Stomach smooth muscle (tissue), 2 donors: ENCODE measurements around the gene RBM48.
A peak's percentile ranks its signal among the peaks of the same experiment; 100 is the strongest.
"Not testable (repeated sequence)": the region's sequence is repeated elsewhere in the genome, so short reads cannot be mapped to it uniquely, and the experiment has no call there.

Experiments
- H3K27ac ChIP-seq: one replicate; pipeline ENCODE4 v1.7.0; 2013; ENCODE audit warnings: mild to moderate bottlenecking, low read length, inconsistent platforms
- H3K27me3 ChIP-seq, 2 donors: one replicate each; pipeline ENCODE4 v1.7.0; 2013; ENCODE audit warnings: low read length in 2 of 2; ENCODE audit not compliant: insufficient read depth in 2 of 2, control insufficient read depth in 1 of 2
- H3K36me3 ChIP-seq, 2 donors: one replicate each; pipeline ENCODE4 v1.7.0; 2013; ENCODE audit warnings: low read length in 2 of 2; ENCODE audit not compliant: control insufficient read depth in 2 of 2, insufficient read depth in 2 of 2
- H3K4me1 ChIP-seq: one replicate; pipeline ENCODE4 v1.7.0; 2013; ENCODE audit warnings: low read length; ENCODE audit not compliant: control insufficient read depth, insufficient read depth
- H3K4me3 ChIP-seq, 2 donors: one replicate each; pipeline ENCODE4 v1.7.0; 2013; ENCODE audit warnings: low read length in 2 of 2
- H3K9ac ChIP-seq, 2 donors: one replicate each; pipeline ENCODE4 v1.7.0; 2013; ENCODE audit warnings: low read length in 2 of 2, mild to moderate bottlenecking in 1 of 2
- H3K9me3 ChIP-seq, 2 donors: one replicate each; pipeline ENCODE4 v1.7.0; 2013; ENCODE audit warnings: low read length in 2 of 2; ENCODE audit not compliant: control insufficient read depth in 2 of 2
- donor health status: healthy.
- donor health status: Pancreatic carcinoma.

RBM48 gene

DNA sequence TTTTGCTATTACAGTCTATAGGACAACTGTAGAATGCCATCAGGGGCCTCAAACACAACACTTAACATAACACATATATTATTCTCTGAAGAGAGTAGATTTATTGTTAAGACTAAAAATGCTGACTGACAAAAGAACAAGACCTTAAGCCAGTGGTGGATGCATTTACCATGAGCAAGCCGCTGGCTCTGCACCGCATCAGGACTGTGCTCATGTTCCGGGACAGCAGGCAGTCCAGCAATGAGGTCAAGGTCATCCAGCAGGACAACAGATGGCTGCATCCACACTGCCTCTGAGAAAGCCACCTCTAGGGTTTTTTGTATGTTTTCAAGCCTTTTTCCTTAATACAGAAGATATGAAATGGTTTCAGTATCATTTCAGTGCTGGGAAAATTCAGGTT, 24.0 kb upstream of the RBM48 start:
- H3K4me3 ChIP-seq = no peak overlapping the region
- no peaks in the 10 kb centered on the region for H3K9me3 ChIP-seq
- no peak overlapping the region for H3K9ac ChIP-seq
- H3K27ac ChIP-seq = no peak overlapping the region
- H3K4me1 ChIP-seq = no peaks in the 10 kb centered on the region
- peaks cover 22 to 41% of the 10 kb centered on the region in 2 donors for H3K36me3 ChIP-seq
- no peaks in the 10 kb centered on the region for H3K27me3 ChIP-seq

DNA sequence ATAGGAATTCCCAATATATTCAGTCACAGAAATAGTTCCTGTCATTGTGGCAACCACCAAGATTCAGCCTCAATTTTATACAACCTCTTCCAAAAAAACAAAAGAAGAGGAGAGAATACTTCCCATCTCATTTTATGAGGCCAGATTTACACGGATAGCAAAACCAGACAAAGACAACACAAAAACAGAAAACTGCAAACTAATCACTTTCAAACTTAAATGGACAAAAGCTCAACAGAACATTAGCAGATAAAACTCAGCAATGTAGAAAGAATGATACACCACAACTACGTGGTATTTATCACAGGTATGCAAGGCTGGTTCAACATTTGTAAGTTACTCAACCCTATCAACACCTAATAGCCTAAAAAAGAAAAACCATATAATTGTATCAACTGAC, 22.2 kb upstream of the RBM48 start:
- Histone ChIP-seq H3K9ac (no peak overlapping the region), H3K36me3 (peaks cover 10 to 28% of the 10 kb centered on the region in 2 donors)

DNA sequence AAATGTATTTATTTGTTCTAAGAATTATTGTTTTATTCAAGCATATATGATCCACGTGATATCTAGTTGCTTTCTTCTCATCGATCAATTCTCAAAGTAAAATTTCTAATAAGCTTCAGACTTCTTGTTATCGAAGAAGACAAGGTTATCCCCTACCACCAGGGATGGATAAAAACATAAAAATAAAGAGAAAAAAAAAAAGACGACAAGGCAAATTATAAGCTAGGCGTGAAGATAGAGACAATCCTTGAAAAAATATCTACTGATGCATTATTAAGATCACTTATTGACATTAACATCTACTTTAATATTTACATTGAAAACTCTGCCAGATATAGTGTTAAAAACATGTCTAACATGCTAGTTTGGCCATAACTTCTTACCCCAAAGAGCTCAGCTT, 19.6 kb upstream of the RBM48 start:
- no peak overlapping the region for H3K27ac ChIP-seq
- no peaks in the 10 kb centered on the region for H3K27me3 ChIP-seq
- H3K36me3 ChIP-seq = peaks cover 10 to 23% of the 10 kb centered on the region in 2 donors
- no peak overlapping the region for H3K9ac ChIP-seq
- no peaks in the 10 kb centered on the region for H3K9me3 ChIP-seq
- H3K4me1 ChIP-seq = no peaks in the 10 kb centered on the region
- H3K4me3 ChIP-seq = no peak overlapping the region

More for the DNA sequence above, 22.2 kb upstream of the RBM48 start:
- Histone ChIP-seq H3K4me3 (no peak overlapping the region), H3K27me3 (no peaks in the 10 kb centered on the region), H3K4me1 (no peaks in the 10 kb centered on the region), H3K9me3 (no peaks in the 10 kb centered on the region), H3K27ac (no peak overlapping the region)

- no peaks in the 10 kb centered on the region for H3K9me3 ChIP-seq
- no peak overlapping the region for H3K9ac ChIP-seq
- peaks cover 13 to 16% of the 10 kb centered on the region in 2 donors for H3K36me3 ChIP-seq
- H3K27ac ChIP-seq = no peak overlapping the region
- H3K27me3 ChIP-seq = no peaks in the 10 kb centered on the region
- H3K4me3 ChIP-seq = no peak overlapping the region
- H3K4me1 ChIP-seq = no peaks in the 10 kb centered on the region
Measured at GRCh38 chr7:92513167-92513902, 15.3 kb upstream of the RBM48 start.

DNA sequence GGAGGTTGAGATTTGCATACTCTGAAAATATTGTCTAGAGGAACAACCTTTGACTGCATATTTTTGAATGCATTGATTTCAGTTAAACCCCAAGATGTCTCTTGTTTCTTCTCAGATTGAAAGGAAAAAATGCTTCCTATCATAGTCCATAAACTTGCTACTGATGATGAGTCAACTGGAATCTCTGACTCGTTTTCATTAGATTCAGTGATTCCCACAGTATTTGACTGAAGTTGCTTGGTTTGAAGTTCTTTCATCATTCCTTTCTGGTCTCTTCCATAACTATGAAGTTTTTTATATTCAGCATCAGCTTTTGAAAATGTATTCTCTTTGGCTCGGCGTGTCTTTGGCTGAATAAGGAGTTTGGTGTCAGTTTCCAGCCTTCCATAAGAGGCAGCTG, 11.0 kb upstream of the RBM48 start:
- no peak overlapping the region for H3K4me3 ChIP-seq
- no peak overlapping the region for H3K9ac ChIP-seq
- H3K36me3 ChIP-seq = peaks cover 13 to 16% of the 10 kb centered on the region in 2 donors
- no peaks in the 10 kb centered on the region for H3K9me3 ChIP-seq
- no peaks in the 10 kb centered on the region for H3K4me1 ChIP-seq
- H3K27ac ChIP-seq = no peak overlapping the region
- H3K27me3 ChIP-seq = no peaks in the 10 kb centered on the region

- H3K36me3 ChIP-seq = peaks cover 11 to 16% of the 10 kb centered on the region in 2 donors
- H3K4me3 ChIP-seq = no peak overlapping the region
- no peak overlapping the region for H3K27ac ChIP-seq
- no peak overlapping the region for H3K9ac ChIP-seq
- H3K9me3 ChIP-seq = no peaks in the 10 kb centered on the region
- no peaks in the 10 kb centered on the region for H3K27me3 ChIP-seq
- H3K4me1 ChIP-seq = no peaks in the 10 kb centered on the region
Measured at GRCh38 chr7:92520024-92520423, 8.6 kb upstream of the RBM48 start.

DNA sequence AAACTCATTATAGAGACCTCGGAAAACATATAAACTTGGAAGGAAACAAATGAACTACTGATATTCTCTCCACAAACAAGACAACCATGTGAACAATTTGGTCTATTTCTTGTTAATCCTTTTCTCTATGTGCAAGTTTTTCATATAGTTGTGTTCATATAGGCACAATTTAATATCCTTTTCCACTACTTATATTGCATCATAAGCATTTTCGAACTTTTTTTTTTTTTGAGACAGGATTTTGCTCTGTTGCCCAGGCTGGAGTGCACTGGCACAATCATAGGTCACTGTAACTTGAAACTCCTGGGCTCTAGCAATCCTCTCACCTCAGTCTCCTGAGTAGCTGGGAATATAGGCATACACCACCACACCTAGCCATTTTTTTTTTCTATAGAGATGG, 5.5 kb upstream of the RBM48 start:
- no peaks in the 10 kb centered on the region for H3K9me3 ChIP-seq
- H3K27me3 ChIP-seq = no peaks in the 10 kb centered on the region
- no peak overlapping the region for H3K27ac ChIP-seq
- H3K36me3 ChIP-seq = peaks cover 0 to 6% of the 10 kb centered on the region in 2 donors
- H3K4me3 ChIP-seq = no peak overlapping the region
- H3K9ac ChIP-seq = no peak overlapping the region
- H3K4me1 ChIP-seq = peaks cover 7% of the 10 kb centered on the region

GRCh38 chr7:92527300-92528187, 1.1 kb upstream of the RBM48 start:
- no peaks in the 10 kb centered on the region for H3K9me3 ChIP-seq
- H3K4me3 ChIP-seq = peak overlapping the region; percentile 83 to 88
- peaks cover 9% of the 10 kb centered on the region for H3K4me1 ChIP-seq
- peak overlapping the region; percentile 86 to 90 for H3K9ac ChIP-seq
- H3K36me3 ChIP-seq = peaks cover 6 to 13% of the 10 kb centered on the region in 2 donors
- H3K27me3 ChIP-seq = no peaks in the 10 kb centered on the region
- peak overlapping the region; percentile 77 for H3K27ac ChIP-seq

DNA sequence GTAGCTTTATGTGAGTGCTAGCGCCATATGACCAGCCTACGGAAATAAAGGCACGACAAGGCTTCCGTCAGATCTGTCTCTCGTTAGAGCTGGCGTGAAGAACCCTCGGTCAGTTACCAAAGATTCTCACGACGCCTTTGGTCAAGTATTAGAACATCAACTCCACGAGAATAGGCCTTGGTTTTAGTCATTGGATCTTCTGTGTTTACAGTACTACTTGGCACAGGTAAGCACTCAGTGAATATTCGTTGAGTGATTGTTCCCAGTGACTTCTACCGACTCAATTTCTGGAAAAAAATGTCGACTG, 316 bp downstream of the RBM48 start:
- no peaks in the 10 kb centered on the region for H3K27me3 ChIP-seq
- H3K4me3 ChIP-seq = peak overlapping the region; percentile 97
- peaks cover 16 to 23% of the 10 kb centered on the region in 2 donors for H3K36me3 ChIP-seq
- peak overlapping the region; percentile 84 to 97 for H3K9ac ChIP-seq
- peak overlapping the region; percentile 86 for H3K27ac ChIP-seq
- H3K4me1 ChIP-seq = peaks cover 9% of the 10 kb centered on the region
- no peaks in the 10 kb centered on the region for H3K9me3 ChIP-seq

DNA sequence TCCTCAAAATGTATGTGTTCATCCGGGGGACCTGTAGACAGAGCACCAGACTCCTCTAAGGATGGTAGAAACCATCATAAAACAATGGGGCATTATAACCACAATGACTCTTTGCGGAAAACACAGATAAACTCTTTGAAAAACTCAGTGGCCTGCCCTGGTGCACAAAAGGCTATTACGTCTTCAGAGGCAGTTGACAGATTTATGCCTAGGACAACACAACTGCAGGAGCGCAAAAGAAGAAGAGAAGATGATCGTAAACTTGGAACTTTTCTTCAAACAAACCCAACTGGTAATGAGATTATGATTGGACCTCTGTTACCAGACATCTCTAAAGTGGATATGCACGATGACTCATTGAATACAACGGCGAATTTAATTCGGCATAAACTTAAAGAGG, 6.0 kb downstream of the RBM48 start:
- peaks cover 46 to 50% of the 10 kb centered on the region in 2 donors for H3K36me3 ChIP-seq

GRCh38 chr7:92543542-92543941, 14.9 kb downstream of the RBM48 start:
- not testable (repeated sequence) for H3K27ac ChIP-seq, H3K9me3 ChIP-seq, H3K27me3 ChIP-seq, H3K9ac ChIP-seq, H3K4me3 ChIP-seq, H3K4me1 ChIP-seq, H3K36me3 ChIP-seq

More for the DNA sequence above, 6.0 kb downstream of the RBM48 start:
- no peaks in the 10 kb centered on the region for H3K9me3 ChIP-seq
- H3K9ac ChIP-seq = no peak overlapping the region
- H3K4me3 ChIP-seq = no peak overlapping the region
- H3K4me1 ChIP-seq = peaks cover 2% of the 10 kb centered on the region
- H3K27ac ChIP-seq = no peak overlapping the region
- no peaks in the 10 kb centered on the region for H3K27me3 ChIP-seq
